Uterus (tissue), 4 donors: ENCODE results near the gene ELMO1. TPM values are rescaled to one million over a fixed set of nuclear protein-coding genes. Genes with fewer than 3 reads are reported as not detected.

Source experiments
- DNase-seq, 2 donors: peaks; one replicate each; pipeline ENCODE4 v3.0.0-alpha.2; 2019 to 2020
- H3K27ac ChIP-seq, 2 donors: fragments of 200-600 bp; sonication (generic); 1 replicate in 1 of 2; 2 replicates in 1 of 2; pipeline ENCODE4 v1.5.1; 2016 to 2018
- H3K27me3 ChIP-seq, 2 donors: fragments of 200-600 bp; sonication (generic); one replicate each; pipeline ENCODE4 v1.5.1; 2018 to 2019; ENCODE audit warnings: control low read depth in 1 of 2
- H3K36me3 ChIP-seq, 2 donors: fragments of 200-600 bp; sonication (generic); one replicate each; pipeline ENCODE4 v1.5.1; 2019; ENCODE audit warnings: control low read depth in 1 of 2
- H3K4me1 ChIP-seq, 2 donors: fragments of 200-600 bp; sonication (generic); one replicate each; pipeline ENCODE4 v1.5.1; 2018 to 2019; ENCODE audit warnings: control low read depth in 1 of 2
- H3K4me3 ChIP-seq, 2 donors: fragments of 200-600 bp; sonication (generic); 1 replicate in 1 of 2; 2 replicates in 1 of 2; pipeline ENCODE4 v1.5.1; 2018 to 2019; ENCODE audit warnings: mild to moderate bottlenecking in 1 of 2
- H3K9me3 ChIP-seq, 2 donors: fragments of 200-600 bp; sonication (generic); one replicate each; pipeline ENCODE4 v1.5.1; 2019; ENCODE audit warnings: control low read depth in 1 of 2
- CTCF ChIP-seq, 4 experiments: fragments of 200-600 bp in 2 of 4; fragments of 450-650 bp in 2 of 4; sonication (generic) in 2 of 4; IDR thresholded peaks; one replicate each; pipeline ENCODE4 v1.5.1; 2016 to 2019; ENCODE audit warnings: antibody characterized with exemption in 4 of 4, mild to moderate bottlenecking in 2 of 4, moderate library complexity in 1 of 4
- POLR2A ChIP-seq, 2 donors: fragments of 450-650 bp; IDR thresholded peaks; one replicate each; pipeline ENCODE4 v1.6.1; 2016; ENCODE audit warnings: antibody characterized with exemption in 2 of 2, mild to moderate bottlenecking in 1 of 2, moderate library complexity in 1 of 2
- intact Hi-C: fragments of 100-400 bp; cut with DNase I; formaldehyde crosslinking; loops from one replicate; pipeline ENCODE4 v1.15.1; 2023; ENCODE audit warnings: low total_unique reads
- total RNA-seq, 4 donors: library from RNA; depleted of rRNA in 3 of 4; stranded (reverse); fragments of >200 nt in 3 of 4; gene quantifications; one replicate each; pipeline versions ENCODE4 v1.1.0 to v1.2.4, GENCODE V29; 2014 to 2023
- donor health status: DM: yes; HTN: yes; CAD: no.

ELMO1 gene
- total RNA-seq, 4 donors from 2014 or later = 37.9 to 64.7 (median 55.5) TPM

GRCh38 chr7:37050801-37051200, 397.9 kb downstream of the ELMO1 start:
- no peaks in the 10 kb centered on the region for H3K4me1 ChIP-seq
- no peaks in the 10 kb centered on the region for H3K9me3 ChIP-seq
- DNase-seq = no peak
- intact Hi-C loops = no loop called here
- no peaks in the 10 kb centered on the region for H3K27me3 ChIP-seq
- H3K27ac ChIP-seq = no peak overlapping the region
- H3K4me3 ChIP-seq = no peak overlapping the region
- no peaks in the 10 kb centered on the region for H3K36me3 ChIP-seq
- TF ChIP-seq POLR2A (IDR thresholded peaks at IDR 0.05) = no peak
- no peak for TF ChIP-seq CTCF (IDR thresholded peaks at IDR 0.05)

DNA sequence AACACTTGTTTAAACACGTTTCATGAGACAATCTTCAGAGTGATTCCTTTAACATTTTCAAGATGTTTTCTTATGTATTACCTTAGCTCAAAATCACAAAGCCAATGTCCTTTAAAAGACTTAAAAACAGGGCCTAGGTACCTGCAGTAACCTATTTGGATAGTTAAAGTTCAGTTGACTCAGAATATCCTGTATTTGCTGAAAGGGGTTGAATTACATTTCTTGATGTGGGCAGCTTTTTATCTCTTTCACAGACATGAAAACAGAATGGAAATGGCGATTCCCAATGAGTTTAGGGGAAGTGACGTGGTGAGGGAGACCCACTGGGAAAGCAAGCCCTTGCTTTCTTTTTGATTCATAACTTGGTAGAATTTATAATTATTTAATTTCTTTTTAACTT, 400.0 kb downstream of the ELMO1 start:
- Histone ChIP-seq H3K36me3 (no peaks in the 10 kb centered on the region), H3K4me3 (no peak overlapping the region), H3K4me1 (no peaks in the 10 kb centered on the region), H3K27me3 (no peaks in the 10 kb centered on the region), H3K9me3 (no peaks in the 10 kb centered on the region), H3K27ac (no peak overlapping the region)
- DNase-seq = no peak
- intact Hi-C loops = no loop called here
- no peak for TF ChIP-seq POLR2A (IDR thresholded peaks at IDR 0.05)

DNA sequence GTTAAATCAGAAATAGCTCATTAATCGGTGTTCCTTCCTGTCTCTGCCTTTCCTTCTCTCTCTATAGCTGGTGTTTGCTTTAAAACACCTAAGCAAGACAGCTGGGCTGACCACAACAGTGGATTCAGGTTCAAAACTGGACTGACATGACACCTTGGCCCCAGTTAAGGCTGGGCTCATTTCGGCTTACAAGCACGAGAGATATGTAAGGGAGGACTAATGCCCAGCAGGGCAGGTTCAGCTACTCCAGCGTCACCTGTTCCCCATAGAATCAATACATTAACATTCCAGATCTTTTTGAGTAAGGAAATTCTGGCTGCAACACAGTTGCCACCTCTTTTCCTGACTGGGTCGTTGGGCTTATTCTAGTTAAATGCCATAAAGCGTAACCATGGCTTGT, 401.4 kb downstream of the ELMO1 start:
- H3K4me1 ChIP-seq = no peaks in the 10 kb centered on the region
- H3K9me3 ChIP-seq = no peaks in the 10 kb centered on the region
- no peak overlapping the region for H3K27ac ChIP-seq
- H3K4me3 ChIP-seq = no peak overlapping the region
- TF ChIP-seq POLR2A (IDR thresholded peaks at IDR 0.05) (no peak), CTCF (IDR thresholded peaks at IDR 0.05) (no peak)
- no peaks in the 10 kb centered on the region for H3K27me3 ChIP-seq
- no peaks in the 10 kb centered on the region for H3K36me3 ChIP-seq
- DNase-seq = no peak
- intact Hi-C loops = no loop called here

GRCh38 chr7:37046531-37047079, 402.1 kb downstream of the ELMO1 start:
- Histone ChIP-seq H3K4me3 (no peak overlapping the region), H3K36me3 (no peaks in the 10 kb centered on the region), H3K27me3 (no peaks in the 10 kb centered on the region), H3K27ac (no peak overlapping the region), H3K9me3 (no peaks in the 10 kb centered on the region), H3K4me1 (no peaks in the 10 kb centered on the region)
- no peak for TF ChIP-seq POLR2A (IDR thresholded peaks at IDR 0.05)
- TF ChIP-seq CTCF (IDR thresholded peaks at IDR 0.05) = no peak
- intact Hi-C loops = no loop called here
- no peak for DNase-seq

GRCh38 chr7:37045681-37046179, 402.9 kb downstream of the ELMO1 start:
- no peak for DNase-seq
- H3K4me3 ChIP-seq = no peak overlapping the region
- H3K4me1 ChIP-seq = no peaks in the 10 kb centered on the region
- H3K9me3 ChIP-seq = no peaks in the 10 kb centered on the region
- TF ChIP-seq CTCF (IDR thresholded peaks at IDR 0.05) (no peak), POLR2A (IDR thresholded peaks at IDR 0.05) (no peak)
- no peaks in the 10 kb centered on the region for H3K36me3 ChIP-seq
- no peaks in the 10 kb centered on the region for H3K27me3 ChIP-seq
- no peak overlapping the region for H3K27ac ChIP-seq
- intact Hi-C loops = no loop called here

DNA sequence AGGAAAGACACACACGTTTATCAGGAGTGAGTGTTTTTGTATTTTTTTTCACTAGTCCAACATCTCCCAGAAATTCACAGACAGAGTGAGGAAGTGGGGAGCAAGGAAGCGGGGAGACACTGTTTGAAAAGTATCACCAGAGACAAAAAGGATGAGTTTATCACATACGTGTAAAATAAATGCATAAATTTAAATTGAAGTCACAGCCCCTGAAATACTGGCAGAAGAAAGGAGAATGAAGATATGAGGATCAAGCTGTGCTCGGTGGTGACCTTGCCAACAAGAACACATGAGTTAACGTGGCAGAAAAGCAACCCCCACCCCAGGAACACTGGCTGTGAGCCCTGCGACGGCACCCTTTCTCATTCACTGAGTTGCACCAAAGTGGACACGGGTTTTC, 407.2 kb downstream of the ELMO1 start:
- no peak for TF ChIP-seq CTCF (IDR thresholded peaks at IDR 0.05)
- TF ChIP-seq POLR2A (IDR thresholded peaks at IDR 0.05) = no peak
- Histone ChIP-seq H3K4me3 (no peak overlapping the region), H3K27me3 (no peaks in the 10 kb centered on the region), H3K27ac (no peak overlapping the region), H3K36me3 (no peaks in the 10 kb centered on the region), H3K4me1 (no peaks in the 10 kb centered on the region), H3K9me3 (no peaks in the 10 kb centered on the region)
- intact Hi-C loops = no loop called here
- DNase-seq = no peak
